GM18909 (cell line): Measurements from ENCODE around the gene KCNN2.

Experiments used
- ATAC-seq: cut with Tn5 transposase; IDR thresholded peaks from one replicate; pipeline ENCODE4 v1.9.1; 2021; ENCODE audit warnings: mild to moderate bottlenecking; ENCODE audit not compliant: unreplicated experiment, poor library complexity

The KCNN2 gene

GRCh38 chr5:114361724-114362196, at the start of gene KCNN2:
KCNN2 (plus strand) TSS chr5:114362070; CDS start chr5:114362140, 70 bp downstream.
- peak; percentile 70 for ATAC-seq

- no peak for ATAC-seq
Observed at GRCh38 chr5:114312658-114313057, 49.2 kb upstream of the KCNN2 start.

- no peak for ATAC-seq
Observed at GRCh38 chr5:114314061-114314460, 47.8 kb upstream of the KCNN2 start.

GRCh38 chr5:114316167-114316566, 45.7 kb upstream of the KCNN2 start:
- no peak for ATAC-seq

- no peak for ATAC-seq
Observed at GRCh38 chr5:114317751-114318150, 44.1 kb upstream of the KCNN2 start.

GRCh38 chr5:114319236-114319635, 42.6 kb upstream of the KCNN2 start:
- ATAC-seq, result no peak

GRCh38 chr5:114319821-114320220, 42.0 kb upstream of the KCNN2 start:
- ATAC-seq, result no peak

GRCh38 chr5:114324282-114324681, 37.6 kb upstream of the KCNN2 start:
- no peak for ATAC-seq

- ATAC-seq, result no peak
Observed at GRCh38 chr5:114325541-114325940, 36.3 kb upstream of the KCNN2 start.

- no peak for ATAC-seq
Observed at GRCh38 chr5:114327474-114327873, 34.4 kb upstream of the KCNN2 start.

- ATAC-seq, result no peak
Observed at GRCh38 chr5:114327987-114328386, 33.9 kb upstream of the KCNN2 start.

GRCh38 chr5:114330916-114331531, 30.8 kb upstream of the KCNN2 start:
- ATAC-seq, result no peak

- ATAC-seq, result no peak
Observed at GRCh38 chr5:114332493-114332892, 29.4 kb upstream of the KCNN2 start.

- no peak for ATAC-seq
Observed at GRCh38 chr5:114332925-114333324, 28.9 kb upstream of the KCNN2 start.

- no peak for ATAC-seq
Observed at GRCh38 chr5:114335391-114335790, 26.5 kb upstream of the KCNN2 start.

- no peak for ATAC-seq
Observed at GRCh38 chr5:114339108-114339507, 22.8 kb upstream of the KCNN2 start.

- no peak for ATAC-seq
Observed at GRCh38 chr5:114346181-114346580, 15.7 kb upstream of the KCNN2 start.

GRCh38 chr5:114355086-114355830, 6.6 kb upstream of the KCNN2 start:
- ATAC-seq, result no peak

GRCh38 chr5:114358329-114358728, 3.5 kb upstream of the KCNN2 start:
- no peak for ATAC-seq

GRCh38 chr5:114360357-114360756, 1.5 kb upstream of the KCNN2 start:
- ATAC-seq, result no peak

- ATAC-seq, result peak; percentile 50
Observed at GRCh38 chr5:114360816-114361723, 800 bp upstream of the KCNN2 start.
